HG03045 (cell line): ENCODE measurements around the gene GPR35.

ENCODE experiments used
- ATAC-seq: cut with Tn5 transposase; IDR thresholded peaks from one replicate; pipeline ENCODE4 v1.9.1; 2021; ENCODE audit warnings: mild to moderate bottlenecking, moderate library complexity; ENCODE audit not compliant: unreplicated experiment

The GPR35 gene

GRCh38 chr2:240588669-240589068 lies 36.6 kb upstream of the GPR35 start:
- no peak for ATAC-seq

GRCh38 chr2:240589375-240589774 lies 35.9 kb upstream of the GPR35 start:
- no peak for ATAC-seq

GRCh38 chr2:240589850-240590525 lies 35.3 kb upstream of the GPR35 start:
- ATAC-seq: no peak

- ATAC-seq: no peak
These were observed 34.6 kb upstream of the GPR35 start for GRCh38 chr2:240590681-240591111.

GRCh38 chr2:240591226-240591625 lies 34.1 kb upstream of the GPR35 start:
- no peak for ATAC-seq

GRCh38 chr2:240591784-240592183 lies 33.5 kb upstream of the GPR35 start:
- ATAC-seq: no peak

GRCh38 chr2:240593026-240593702 lies 32.1 kb upstream of the GPR35 start:
- no peak for ATAC-seq

GRCh38 chr2:240593703-240594451 lies 31.4 kb upstream of the GPR35 start:
- ATAC-seq: no peak

GRCh38 chr2:240594511-240595380 lies 30.5 kb upstream of the GPR35 start:
- no peak for ATAC-seq

GRCh38 chr2:240595381-240596079 lies 29.8 kb upstream of the GPR35 start:
- no peak for ATAC-seq

GRCh38 chr2:240596080-240596460 lies 29.2 kb upstream of the GPR35 start:
- no peak for ATAC-seq

GRCh38 chr2:240596491-240596931 lies 28.8 kb upstream of the GPR35 start:
- ATAC-seq: no peak

GRCh38 chr2:240597054-240597418 lies 28.2 kb upstream of the GPR35 start:
- no peak for ATAC-seq

GRCh38 chr2:240597419-240598181 lies 27.7 kb upstream of the GPR35 start:
- no peak for ATAC-seq

- ATAC-seq: no peak
These were observed 26.9 kb upstream of the GPR35 start for GRCh38 chr2:240598311-240598911.

- ATAC-seq: no peak
These were observed 26.1 kb upstream of the GPR35 start for GRCh38 chr2:240599141-240599583.

- ATAC-seq: no peak
These were observed 24.8 kb upstream of the GPR35 start for GRCh38 chr2:240600451-240600961.

- no peak for ATAC-seq
These were observed 24.0 kb upstream of the GPR35 start for GRCh38 chr2:240601061-240601830.
